Chondrocyte (in vitro differentiated cells): ENCODE measurements around the gene NRXN3. TPM values are rescaled to one million over a fixed set of nuclear protein-coding genes. Genes with fewer than 3 reads are reported as not detected.
"Not testable (repeated sequence)": the region's sequence is repeated elsewhere in the genome, so short reads cannot be mapped to it uniquely, and the experiment has no call there.

ENCODE experiments used
- DNase-seq: peaks from one replicate; pipeline ENCODE4 v3.0.0; 2021; ENCODE audit warnings: mixed read lengths, low spot score
- H3K27ac Mint-ChIP-seq: one replicate; pipeline ENCODE4 v1.8.0; 2021; ENCODE audit warnings: mild to moderate bottlenecking, moderate library complexity, mixed read lengths; ENCODE audit not compliant: unreplicated experiment
- H3K27me3 Mint-ChIP-seq: 2 replicates; pipeline ENCODE4 v1.8.0; 2021; ENCODE audit warnings: low read depth, mixed read lengths
- H3K36me3 Mint-ChIP-seq: 2 replicates; pipeline ENCODE4 v1.8.0; 2021; ENCODE audit warnings: low read depth, mixed read lengths
- H3K4me1 Mint-ChIP-seq: 2 replicates; pipeline ENCODE4 v1.8.0; 2021; ENCODE audit warnings: low read depth, mild to moderate bottlenecking, mixed read lengths
- H3K4me3 Mint-ChIP-seq: one replicate; pipeline ENCODE4 v1.8.0; 2021; ENCODE audit warnings: mild to moderate bottlenecking, moderate library complexity, mixed read lengths; ENCODE audit not compliant: unreplicated experiment
- H3K9me3 Mint-ChIP-seq: 2 replicates; pipeline ENCODE4 v1.8.0; 2021; ENCODE audit warnings: low read depth, mixed read lengths
- total RNA-seq: library from RNA; stranded (reverse); gene quantifications from 3 replicates; pipeline ENCODE4 v1.2.1, GENCODE V29; 2021
- TF ChIP-seq, protein P1 (sequence below): fragments of 200-600 bp; sonication (generic); IDR thresholded peaks from 2 replicates; pipeline ENCODE4 v1.5.0; 2021; ENCODE audit warnings: antibody characterized with exemption, mild to moderate bottlenecking, moderate library complexity

The NRXN3 gene
- total RNA-seq, 1 donor from 2014 or later = 7.9 TPM

DNA sequence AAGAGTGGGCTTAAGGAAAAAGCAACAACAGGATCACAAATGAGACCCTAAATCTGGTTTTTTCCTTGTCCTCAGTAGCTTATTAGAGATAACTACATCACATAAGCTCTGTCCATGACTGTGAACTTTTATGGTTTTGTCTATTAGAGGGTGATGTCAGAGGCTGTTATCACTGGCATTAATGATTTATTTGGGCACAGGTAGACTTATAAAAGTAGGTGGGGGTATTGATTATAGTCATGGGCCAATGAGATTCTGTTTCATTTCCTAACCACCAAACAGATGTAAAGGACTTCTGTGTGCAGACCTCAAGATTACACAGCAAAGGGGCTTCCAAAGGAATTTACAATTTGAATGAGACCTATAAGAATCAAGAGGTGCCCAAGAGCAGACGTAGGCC is 316.4 kb downstream of the NRXN3 start:
- Mint-ChIP-seq H3K4me3 (no peak overlapping the region), H3K4me1 (no peaks in the 10 kb centered on the region), H3K36me3 (no peaks in the 10 kb centered on the region), H3K27ac (no peak overlapping the region), H3K27me3 (peaks cover 4% of the 10 kb centered on the region), H3K9me3 (no peaks in the 10 kb centered on the region)
- DNase-seq = no peak
- TF ChIP-seq, protein P1, sequence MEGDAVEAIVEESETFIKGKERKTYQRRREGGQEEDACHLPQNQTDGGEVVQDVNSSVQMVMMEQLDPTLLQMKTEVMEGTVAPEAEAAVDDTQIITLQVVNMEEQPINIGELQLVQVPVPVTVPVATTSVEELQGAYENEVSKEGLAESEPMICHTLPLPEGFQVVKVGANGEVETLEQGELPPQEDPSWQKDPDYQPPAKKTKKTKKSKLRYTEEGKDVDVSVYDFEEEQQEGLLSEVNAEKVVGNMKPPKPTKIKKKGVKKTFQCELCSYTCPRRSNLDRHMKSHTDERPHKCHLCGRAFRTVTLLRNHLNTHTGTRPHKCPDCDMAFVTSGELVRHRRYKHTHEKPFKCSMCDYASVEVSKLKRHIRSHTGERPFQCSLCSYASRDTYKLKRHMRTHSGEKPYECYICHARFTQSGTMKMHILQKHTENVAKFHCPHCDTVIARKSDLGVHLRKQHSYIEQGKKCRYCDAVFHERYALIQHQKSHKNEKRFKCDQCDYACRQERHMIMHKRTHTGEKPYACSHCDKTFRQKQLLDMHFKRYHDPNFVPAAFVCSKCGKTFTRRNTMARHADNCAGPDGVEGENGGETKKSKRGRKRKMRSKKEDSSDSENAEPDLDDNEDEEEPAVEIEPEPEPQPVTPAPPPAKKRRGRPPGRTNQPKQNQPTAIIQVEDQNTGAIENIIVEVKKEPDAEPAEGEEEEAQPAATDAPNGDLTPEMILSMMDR = no peak

DNA sequence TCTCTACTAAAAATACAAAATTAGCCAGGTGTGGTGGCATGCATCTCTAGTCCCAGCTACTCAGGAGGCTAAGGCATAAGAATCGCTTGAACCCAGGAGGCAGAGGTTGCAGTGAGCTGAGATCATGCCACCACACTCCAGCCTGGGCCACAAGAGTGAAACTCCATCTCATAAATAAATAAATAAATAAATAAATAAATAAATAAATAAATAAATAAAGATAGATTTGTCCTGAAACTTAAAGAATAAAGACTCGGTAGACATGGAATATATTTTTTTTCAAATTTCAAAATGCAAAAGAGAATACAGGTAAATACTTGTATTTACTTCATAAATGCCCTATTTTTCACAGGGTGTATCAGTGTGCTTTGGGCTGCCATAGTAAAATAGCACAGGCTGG is 317.4 kb downstream of the NRXN3 start:
- not testable (repeated sequence) for H3K27ac Mint-ChIP-seq, H3K27me3 Mint-ChIP-seq, H3K4me1 Mint-ChIP-seq, H3K9me3 Mint-ChIP-seq, DNase-seq, H3K36me3 Mint-ChIP-seq, H3K4me3 Mint-ChIP-seq

DNA sequence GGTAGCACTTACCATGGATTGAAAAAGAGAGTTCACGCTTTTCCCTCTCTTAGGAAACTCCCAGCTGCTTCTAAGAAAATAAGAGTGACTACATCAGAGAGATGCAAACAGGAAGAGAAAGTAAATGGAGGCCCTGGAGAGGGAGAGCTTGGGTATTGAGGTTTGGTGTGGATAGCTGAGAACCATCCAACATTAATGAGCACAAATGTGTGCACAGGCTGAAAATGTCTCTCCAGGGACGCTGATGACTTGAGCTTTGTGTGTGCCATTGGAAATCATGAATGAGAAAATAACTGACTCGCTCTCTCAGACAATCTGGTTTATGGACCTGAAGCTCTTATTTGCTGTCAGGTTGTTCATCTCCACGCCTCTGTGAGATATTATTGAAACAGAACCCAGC is 318.8 kb downstream of the NRXN3 start:
- Mint-ChIP-seq H3K9me3 (no peaks in the 10 kb centered on the region), H3K27me3 (peaks cover 2% of the 10 kb centered on the region), H3K36me3 (no peaks in the 10 kb centered on the region), H3K4me3 (no peak overlapping the region), H3K4me1 (no peaks in the 10 kb centered on the region), H3K27ac (no peak overlapping the region)
- no peak for DNase-seq
- TF ChIP-seq, protein P1 = no peak

DNA sequence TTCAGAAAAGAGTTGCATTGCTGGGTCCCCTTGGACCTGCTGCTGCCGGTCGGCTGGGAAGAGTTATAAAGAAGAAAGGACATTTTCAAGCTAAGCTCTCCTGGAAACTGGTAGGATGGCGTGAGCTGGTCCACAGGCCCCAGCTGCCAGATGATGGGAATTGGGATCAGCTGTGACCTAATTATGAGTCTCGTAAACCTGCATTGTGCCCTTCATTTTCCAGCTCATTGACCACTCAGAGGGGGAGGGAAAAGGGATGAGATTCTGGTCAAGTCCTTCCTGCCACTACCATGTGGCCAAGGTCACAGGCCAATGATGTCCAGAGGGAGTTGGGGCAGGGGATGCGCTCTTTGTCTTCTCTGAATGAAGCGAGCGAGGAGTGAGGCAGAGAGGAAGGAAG is 320.9 kb downstream of the NRXN3 start:
- H3K4me3 Mint-ChIP-seq = no peak overlapping the region
- H3K4me1 Mint-ChIP-seq = no peaks in the 10 kb centered on the region
- H3K27me3 Mint-ChIP-seq = peaks cover 2% of the 10 kb centered on the region
- H3K27ac Mint-ChIP-seq = no peak overlapping the region
- H3K9me3 Mint-ChIP-seq = no peaks in the 10 kb centered on the region
- TF ChIP-seq, protein P1 = no peak
- DNase-seq = no peak
- H3K36me3 Mint-ChIP-seq = no peaks in the 10 kb centered on the region

DNA sequence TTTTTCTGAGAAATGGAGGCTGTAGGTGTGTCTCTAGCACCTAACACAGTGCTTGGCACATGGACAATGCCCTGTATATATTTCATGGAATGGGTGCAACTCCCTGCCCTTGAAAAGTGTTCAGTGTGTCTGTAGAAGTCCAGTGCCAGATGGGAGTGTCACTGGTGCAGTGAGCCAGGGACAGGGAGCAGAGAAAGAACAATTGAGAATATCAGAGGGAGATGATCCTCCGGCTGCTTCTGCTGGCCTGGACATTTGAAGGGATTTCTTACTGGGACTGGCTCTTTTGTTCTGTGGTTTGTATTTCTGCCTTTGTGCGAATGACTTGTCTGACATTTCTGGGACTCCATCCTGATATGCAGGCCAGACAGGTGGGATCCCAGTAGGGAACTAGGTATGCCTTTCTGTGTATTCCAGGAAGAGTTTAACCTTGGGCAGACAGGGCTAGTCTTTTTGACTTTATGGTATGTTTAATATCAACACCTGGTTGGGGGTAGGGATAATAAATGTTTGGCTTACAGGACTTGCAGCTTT is 328.0 kb downstream of the NRXN3 start:
- DNase-seq = no peak
- H3K27ac Mint-ChIP-seq = no peak overlapping the region
- peaks cover 13% of the 10 kb centered on the region for H3K9me3 Mint-ChIP-seq
- no peaks in the 10 kb centered on the region for H3K4me1 Mint-ChIP-seq
- TF ChIP-seq, protein P1 = no peak
- no peaks in the 10 kb centered on the region for H3K36me3 Mint-ChIP-seq
- H3K27me3 Mint-ChIP-seq = no peaks in the 10 kb centered on the region
- H3K4me3 Mint-ChIP-seq = no peak overlapping the region

DNA sequence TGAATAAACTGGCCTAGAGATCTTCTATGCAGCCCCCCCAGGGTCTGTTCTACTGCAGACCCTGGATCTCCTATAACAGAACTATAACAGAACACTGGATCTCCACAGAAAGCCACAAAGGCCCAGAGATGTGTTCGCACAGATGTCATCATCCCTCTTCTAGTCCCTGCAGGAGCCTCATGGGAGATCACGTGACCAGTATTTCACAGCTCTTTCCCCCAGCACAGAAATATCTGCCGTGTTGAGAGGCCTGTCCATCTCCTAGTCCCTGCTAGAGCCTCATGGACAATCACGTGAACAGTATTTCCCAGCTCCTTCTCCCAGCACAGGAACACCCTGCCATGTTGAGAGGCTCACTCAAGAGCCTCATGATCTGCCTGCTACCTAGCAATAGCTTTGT is 331.7 kb downstream of the NRXN3 start:
- peaks cover 13% of the 10 kb centered on the region for H3K9me3 Mint-ChIP-seq
- no peak for DNase-seq
- no peak overlapping the region for H3K27ac Mint-ChIP-seq
- H3K4me1 Mint-ChIP-seq = no peaks in the 10 kb centered on the region
- no peak overlapping the region for H3K4me3 Mint-ChIP-seq
- no peaks in the 10 kb centered on the region for H3K36me3 Mint-ChIP-seq
- no peaks in the 10 kb centered on the region for H3K27me3 Mint-ChIP-seq
- TF ChIP-seq, protein P1 = no peak
